ACHN (cell line): Measurements from ENCODE around the gene NCOA4.
"Not testable (repeated sequence)": the region's sequence is repeated elsewhere in the genome, so short reads cannot be mapped to it uniquely, and the experiment has no call there.

Experiments used
- DNase-seq: peaks from one replicate; pipeline ENCODE4 v3.0.0-alpha.2; 2015
- in situ Hi-C: cut with HindIII; loops from 2 replicates; pipeline ENCODE4 v1.10.0; 2017; ENCODE audit warnings: low sequenced_read_pairs, low pct_ligation_motif_present, low pct_unique_long_range_greater_than_20kb

The NCOA4 gene

GRCh38 chr10:45956634-45957033 is 73.8 kb downstream of the NCOA4 start:
- DNase-seq, in situ Hi-C loops: not testable (repeated sequence)
